NCI-H524 (cell line): ENCODE results near the gene NAV1.
"Not testable (repeated sequence)": the region's sequence is repeated elsewhere in the genome, so short reads cannot be mapped to it uniquely, and the experiment has no call there.

Source experiments
- DNase-seq, 2 experiments: peaks; one replicate each; lab custom pipeline; 2025; lab: John Stamatoyannopoulos, UW

NAV1 gene

GRCh38 chr1:201528631-201529252 is 10.2 kb upstream of the NAV1 start:
- no peak for DNase-seq

DNA sequence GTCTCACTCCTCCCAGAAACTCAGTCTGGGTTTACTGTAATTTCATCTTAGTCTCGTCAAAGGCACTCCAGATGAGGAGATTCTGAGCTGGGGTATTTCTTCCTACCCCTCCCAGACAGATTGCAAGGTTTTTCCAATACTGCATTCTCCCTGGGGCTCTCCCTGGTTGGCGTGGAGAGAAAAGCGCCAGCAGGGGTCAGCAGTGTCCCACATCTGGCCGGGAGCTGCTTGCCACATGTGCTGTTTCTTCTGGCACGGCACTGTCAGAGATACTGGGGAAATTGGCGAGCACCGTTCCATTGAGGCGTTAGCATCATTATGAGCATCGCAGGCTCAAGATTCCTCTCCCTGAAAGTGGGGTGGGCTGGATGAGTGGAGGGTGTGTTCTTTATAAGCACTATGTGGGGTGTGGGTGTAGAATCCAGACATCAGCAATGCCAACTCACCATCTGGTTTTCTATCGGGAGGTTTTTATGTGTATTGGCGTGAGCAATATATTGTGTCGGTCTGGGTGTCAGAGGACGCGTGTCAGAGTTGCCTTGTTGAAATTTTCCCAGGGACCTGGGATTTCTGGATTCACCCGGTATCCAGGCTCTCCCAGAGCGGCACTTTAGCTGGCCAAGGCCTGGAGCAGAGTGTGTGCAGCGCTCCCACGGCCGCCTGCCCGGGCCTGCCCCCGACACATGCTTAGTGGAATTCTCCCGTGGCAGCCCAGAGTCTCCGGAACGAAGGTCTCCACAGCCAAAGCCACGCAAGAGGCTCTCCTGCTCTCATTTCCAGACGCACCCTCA is 8.0 kb upstream of the NAV1 start:
- peak; percentile 47 to 79 for DNase-seq

- DNase-seq: peak; percentile 16 to 80
Measured at GRCh38 chr1:201531551-201532425, 7.1 kb upstream of the NAV1 start.

DNA sequence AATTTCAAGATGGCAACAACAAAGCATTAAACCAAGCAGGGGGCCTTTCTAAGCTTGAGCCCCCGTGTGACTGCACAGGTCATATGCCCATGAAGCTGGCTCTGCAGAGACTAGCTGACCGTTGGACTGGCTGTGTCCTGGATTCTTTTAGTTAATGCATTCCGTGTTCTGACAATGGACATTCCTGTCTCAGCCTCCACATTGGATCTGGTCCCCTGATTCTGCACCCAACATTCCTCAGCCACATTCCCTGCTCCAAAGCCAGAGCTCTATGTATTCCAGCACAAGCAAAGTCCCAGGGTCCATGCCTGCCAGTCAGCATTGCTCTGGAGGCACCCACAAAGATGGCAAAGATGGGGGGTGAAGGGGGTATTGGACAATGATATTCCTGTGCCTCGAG is 5.1 kb upstream of the NAV1 start:
- no peak for DNase-seq

DNA sequence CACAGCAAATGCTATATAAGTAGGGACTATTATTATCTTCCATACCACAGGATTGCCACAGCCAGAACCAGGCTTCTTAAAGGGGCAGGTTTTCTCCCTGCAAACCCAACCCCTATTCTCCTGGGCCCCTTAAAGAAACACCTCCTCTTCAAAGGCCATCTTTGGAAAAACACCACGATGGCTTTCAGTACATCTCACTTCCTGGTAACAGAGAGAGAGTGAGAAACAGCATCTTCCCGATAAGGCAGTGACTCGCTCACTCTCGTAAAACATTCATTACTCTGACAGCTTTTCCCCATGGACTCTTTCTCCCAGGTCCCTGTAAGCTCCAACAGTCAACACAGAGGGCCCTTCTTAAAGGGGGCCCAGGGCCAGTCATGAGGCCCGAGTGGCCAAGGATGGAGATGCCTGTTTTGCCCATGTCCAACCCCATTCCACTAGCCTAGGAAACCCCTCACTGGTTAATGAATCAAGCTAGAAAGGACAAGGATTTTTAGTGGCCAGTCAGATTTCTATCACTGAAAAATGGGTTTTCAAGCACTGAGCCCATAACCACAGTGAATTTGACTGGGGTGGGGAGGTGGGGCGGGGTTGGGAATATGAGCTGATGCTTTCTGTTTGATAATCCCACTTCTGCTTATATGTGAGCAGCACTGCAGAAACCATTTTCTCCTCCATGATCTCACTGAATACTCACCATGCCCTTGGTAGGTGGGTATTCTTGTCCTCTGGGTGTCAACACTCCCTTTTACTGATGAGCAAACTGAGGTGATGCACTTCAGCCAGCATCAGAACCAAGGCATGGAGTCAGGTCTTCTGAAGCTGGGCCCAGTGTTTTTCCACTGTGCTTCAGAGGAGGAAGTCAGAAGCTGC is 3.6 kb upstream of the NAV1 start:
- no peak for DNase-seq

DNA sequence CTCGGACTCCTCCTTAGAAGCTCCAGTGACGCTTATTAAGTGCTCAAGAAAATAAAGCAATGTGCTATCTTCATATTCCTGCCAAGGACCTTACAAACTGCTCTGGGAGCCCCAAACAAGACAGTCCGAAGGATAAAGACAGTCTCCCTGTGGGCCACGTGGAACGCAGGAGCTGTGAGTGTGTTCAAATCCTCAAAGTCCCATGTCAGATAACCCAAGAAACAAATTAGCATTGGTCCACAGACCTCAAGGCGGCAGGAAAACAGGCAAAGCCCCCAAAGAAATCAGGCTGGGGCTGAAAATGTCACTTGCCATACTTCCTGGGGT is 3.0 kb upstream of the NAV1 start:
- no peak for DNase-seq

- DNase-seq: no peak
Measured at GRCh38 chr1:201536558-201536957, 2.4 kb upstream of the NAV1 start.

DNA sequence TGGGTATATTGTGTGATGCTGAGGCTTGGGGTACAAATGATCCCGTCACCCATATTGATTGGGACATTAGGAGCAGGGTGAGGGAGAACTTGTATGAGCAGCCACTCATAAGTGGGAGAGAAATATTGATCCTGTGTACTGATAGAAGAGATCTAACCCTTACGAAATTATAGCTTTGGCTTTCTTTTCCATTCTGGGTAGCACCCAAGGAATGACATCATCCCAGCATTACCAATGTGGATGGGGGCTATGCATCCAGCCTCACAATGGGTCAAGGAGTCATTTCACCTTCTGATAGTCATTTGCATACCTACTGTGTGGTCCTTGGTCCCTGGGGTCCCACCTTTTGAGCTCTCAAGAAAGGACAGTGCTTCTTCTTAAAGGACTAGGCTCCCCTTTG is 1.9 kb upstream of the NAV1 start:
- no peak for DNase-seq

GRCh38 chr1:201537467-201537866 is 1.5 kb upstream of the NAV1 start:
- no peak for DNase-seq

GRCh38 chr1:201537891-201538611 is 876 bp upstream of the NAV1 start:
- no peak for DNase-seq

GRCh38 chr1:201539561-201540431 is 869 bp downstream of the NAV1 start:
- DNase-seq: peak; percentile 81 to 86

DNA sequence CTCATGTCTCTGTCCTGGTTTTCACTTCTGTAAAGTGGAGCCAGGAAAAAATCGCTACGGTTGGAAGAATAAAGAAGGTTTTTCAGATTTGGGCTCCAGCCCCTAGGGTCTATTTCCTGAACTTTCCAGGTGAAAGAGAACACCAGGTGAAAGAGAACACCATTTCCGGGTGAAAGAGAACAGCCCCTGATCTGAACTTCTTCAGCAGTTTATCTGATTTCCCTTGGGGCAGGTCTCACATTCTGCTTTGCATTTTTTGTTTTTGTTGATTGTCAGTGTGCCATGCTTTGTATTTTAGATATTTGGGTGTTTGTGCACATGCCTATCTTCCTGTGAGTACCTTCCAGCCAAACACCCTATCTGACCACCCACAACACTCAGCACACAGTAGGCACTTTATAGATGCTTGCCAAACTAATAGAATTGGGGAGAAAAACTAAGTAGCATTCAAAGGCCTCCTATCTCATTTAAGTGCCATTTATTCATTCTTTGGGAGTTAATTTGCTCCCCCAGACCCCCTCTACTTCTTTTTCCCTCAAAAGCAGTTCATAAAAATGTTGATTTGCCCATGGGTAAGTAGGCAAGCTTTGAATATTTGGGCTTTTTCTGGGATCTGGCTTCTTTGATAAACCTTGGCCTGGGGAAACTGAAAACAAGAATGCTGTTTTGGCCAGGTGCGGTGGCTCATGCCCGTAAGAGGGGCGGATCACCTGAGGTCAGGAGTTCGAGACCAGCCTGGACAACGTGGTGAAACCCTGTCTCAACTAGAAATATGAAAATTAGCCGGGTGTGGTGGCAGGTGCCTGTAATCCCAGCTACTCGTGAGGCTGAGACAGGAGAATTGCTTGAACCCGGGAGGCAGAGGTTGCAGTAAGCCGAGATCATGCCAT is 2.2 kb downstream of the NAV1 start:
- DNase-seq: no peak

GRCh38 chr1:201542309-201543035 is 3.5 kb downstream of the NAV1 start:
- DNase-seq: no peak

GRCh38 chr1:201543871-201544642 is 5.1 kb downstream of the NAV1 start:
- no peak for DNase-seq

- no peak for DNase-seq
Measured at GRCh38 chr1:201544710-201545109, 5.8 kb downstream of the NAV1 start.

- peak in 1 of 2 experiments; percentile 52 for DNase-seq
Measured at GRCh38 chr1:201545851-201546492, 7.0 kb downstream of the NAV1 start.

GRCh38 chr1:201549522-201549921 is 10.6 kb downstream of the NAV1 start:
- not testable (repeated sequence) for DNase-seq
